ENCODE data around the gene ABCB8. TPM values are rescaled to one million over a fixed set of nuclear protein-coding genes. Genes with fewer than 3 reads are reported as not detected.

Gene ABCB8
- total and polyA plus RNA-seq, 2 donors (not counting 3 experiments of a cell fraction or from before 2014, with no cell fraction given) = 38.0 to 46.3 TPM

DNA sequence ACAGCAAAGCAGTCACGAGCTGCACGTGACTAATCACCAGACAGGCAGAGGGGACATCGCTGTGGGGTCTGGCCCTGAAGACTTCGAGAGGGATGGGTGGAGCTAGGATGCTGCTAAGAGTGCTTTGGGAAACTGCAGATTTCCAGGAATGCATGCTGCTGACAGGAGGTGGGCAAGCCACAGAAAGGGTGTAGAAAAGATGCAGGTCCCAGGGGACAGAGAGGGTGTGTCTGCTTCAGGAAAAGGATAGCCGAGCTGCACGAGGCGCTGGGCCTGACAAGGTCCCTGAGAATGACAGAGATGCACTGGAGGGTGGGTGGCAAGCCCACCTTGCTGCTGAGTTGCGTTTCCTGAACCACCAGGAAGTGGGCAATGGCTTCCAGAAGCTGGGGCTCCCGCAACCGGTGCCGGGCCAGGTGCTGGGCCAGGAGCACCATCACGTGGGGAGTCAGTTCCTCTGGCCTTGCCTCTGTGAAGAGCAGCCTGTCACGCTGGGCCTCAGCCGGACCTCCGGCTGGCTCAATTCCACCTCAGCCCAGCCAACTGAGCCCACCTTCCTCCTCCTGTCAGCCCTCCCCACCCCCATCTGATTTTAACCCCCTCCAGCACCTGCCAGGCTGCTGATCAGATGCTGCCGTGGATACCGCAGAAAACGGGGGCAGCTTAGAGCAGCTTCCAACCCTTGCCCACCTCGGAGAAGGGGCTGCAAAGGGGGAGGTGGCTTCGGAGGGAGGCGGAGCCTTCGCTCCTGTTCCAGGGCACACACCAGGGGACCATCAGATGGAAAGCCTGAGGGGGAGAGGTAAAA lies 50.2 kb downstream of the ABCB8 start:
- Histone ChIP-seq H3K27me3 (ENCODE audit: control insufficient read depth in 2 of 2, insufficient read depth in 2 of 2, low read length in 2 of 2) (no peaks in the 10 kb centered on the region), H3K4me3 (replicated peaks in 1 of 3; ENCODE audit: insufficient read depth in 1 of 3, low read depth in 1 of 3, low read length in 3 of 3) (no peak overlapping the region), H2AFZ (ENCODE audit: low read depth, low read length) (no peak overlapping the region), H3K9me3 (replicated peaks; ENCODE audit: control insufficient read depth, insufficient read depth, low read length) (no peaks in the 10 kb centered on the region), H3K79me2 (ENCODE audit: control insufficient read depth, insufficient read depth, low read length) (peaks cover 28% of the 10 kb centered on the region), H3K9me1 (replicated peaks; ENCODE audit: control insufficient read depth, extremely low read depth, insufficient read depth, low read length) (no peaks in the 10 kb centered on the region), H3K4me1 (ENCODE audit: control insufficient read depth, extremely low read depth, insufficient read depth, low read length) (peaks cover 30% of the 10 kb centered on the region), H3K9ac (replicated peaks; ENCODE audit: extremely low read depth, insufficient read depth, low read length) (no peak overlapping the region), H3K4me2 (ENCODE audit: insufficient read depth, low read length) (no peak overlapping the region), H3K36me3 (ENCODE audit: control insufficient read depth in 2 of 2, extremely low read depth in 1 of 2, insufficient read depth in 2 of 2, low read length in 2 of 2) (peaks cover 2 to 23% of the 10 kb centered on the region in 2 experiments), H3K27ac (ENCODE audit: insufficient read depth, low read depth, low read length) (no peak overlapping the region), H4K20me1 (replicated peaks; ENCODE audit: control insufficient read depth, extremely low read depth, insufficient read depth, low read length) (no peaks in the 10 kb centered on the region)
- FAIRE-seq = no peak
- no TSS peak for BruUV-seq (replicated peaks)
- ChIA-PET POLR2A (no interaction called here), CTCF (interaction anchor here (0.8 to 3.0 kb wide), 5 partner anchors 30 to 180 kb away, joined by 3 to 12 read pairs (median 4); no protein-coding TSS in a partner anchor)
- no peak for DNase-seq (ENCODE audit: low read depth, low spot score)
- TF ChIP-seq, protein P1, sequence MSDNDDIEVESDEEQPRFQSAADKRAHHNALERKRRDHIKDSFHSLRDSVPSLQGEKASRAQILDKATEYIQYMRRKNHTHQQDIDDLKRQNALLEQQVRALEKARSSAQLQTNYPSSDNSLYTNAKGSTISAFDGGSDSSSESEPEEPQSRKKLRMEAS (IDR thresholded peaks at IDR 0.05; ENCODE audit: insufficient read depth, insufficient read length) = no peak
- no peak for TF ChIP-seq POLR2A (IDR thresholded peaks at IDR 0.05; ENCODE audit: low read depth, low read length)
- no peak for TF ChIP-seq JUN (IDR thresholded peaks at IDR 0.05; ENCODE audit: borderline replicate concordance, insufficient read depth, insufficient read length, low read depth)
- TF ChIP-seq GATA2 (IDR thresholded peaks at IDR 0.05; ENCODE audit: insufficient read depth, insufficient read length, low read depth, low read length) = no peak
- TF ChIP-seq FOS (IDR thresholded peaks at IDR 0.05; ENCODE audit: borderline replicate concordance, insufficient read depth, low read length) = no peak
- no peak for TF ChIP-seq MYC (IDR thresholded peaks at IDR 0.05; ENCODE audit: low read depth, low read length)
- TF ChIP-seq, protein P2, sequence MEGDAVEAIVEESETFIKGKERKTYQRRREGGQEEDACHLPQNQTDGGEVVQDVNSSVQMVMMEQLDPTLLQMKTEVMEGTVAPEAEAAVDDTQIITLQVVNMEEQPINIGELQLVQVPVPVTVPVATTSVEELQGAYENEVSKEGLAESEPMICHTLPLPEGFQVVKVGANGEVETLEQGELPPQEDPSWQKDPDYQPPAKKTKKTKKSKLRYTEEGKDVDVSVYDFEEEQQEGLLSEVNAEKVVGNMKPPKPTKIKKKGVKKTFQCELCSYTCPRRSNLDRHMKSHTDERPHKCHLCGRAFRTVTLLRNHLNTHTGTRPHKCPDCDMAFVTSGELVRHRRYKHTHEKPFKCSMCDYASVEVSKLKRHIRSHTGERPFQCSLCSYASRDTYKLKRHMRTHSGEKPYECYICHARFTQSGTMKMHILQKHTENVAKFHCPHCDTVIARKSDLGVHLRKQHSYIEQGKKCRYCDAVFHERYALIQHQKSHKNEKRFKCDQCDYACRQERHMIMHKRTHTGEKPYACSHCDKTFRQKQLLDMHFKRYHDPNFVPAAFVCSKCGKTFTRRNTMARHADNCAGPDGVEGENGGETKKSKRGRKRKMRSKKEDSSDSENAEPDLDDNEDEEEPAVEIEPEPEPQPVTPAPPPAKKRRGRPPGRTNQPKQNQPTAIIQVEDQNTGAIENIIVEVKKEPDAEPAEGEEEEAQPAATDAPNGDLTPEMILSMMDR (IDR thresholded peaks at IDR 0.05; ENCODE audit: extremely low read depth in 1 of 2, insufficient read depth in 1 of 2, low read depth in 1 of 2, low read length in 2 of 2) = no peak
- TF ChIP-seq EZH2 (IDR thresholded peaks at IDR 0.05; ENCODE audit: borderline replicate concordance, low read depth, low read length, severe bottlenecking) = no peak
- TF ChIP-seq POLR2AphosphoS5 (IDR thresholded peaks at IDR 0.05; ENCODE audit: insufficient read depth, low read depth, low read length) = no peak
- intact Hi-C loops (cut with micrococcal nuclease) (no loop called here), dilution Hi-C loops (cut with MboI; ENCODE audit: extremely low pct_ligation_motif_present, low sequenced_read_pairs) (no loop called here)

Measured in endothelial cell of umbilical vein (primary cell).